Esophagus muscularis mucosa (tissue), 4 donors: Measurements from ENCODE around the gene DBH. TPM values are rescaled to one million over a fixed set of nuclear protein-coding genes. Genes with fewer than 3 reads are reported as not detected.

Experiments used
- DNase-seq: peaks from one replicate; pipeline ENCODE4 v3.0.0-alpha.2; 2017; ENCODE audit errors: extremely low spot score
- H3K27ac ChIP-seq, 4 donors: fragments of 200-600 bp; sonication (generic); replicated peaks in 1 of 4; 1 replicate in 3 of 4; 2 replicates in 1 of 4; pipeline ENCODE4 v1.5.1; 2016 to 2019; ENCODE audit warnings: mild to moderate bottlenecking in 1 of 4
- H3K27me3 ChIP-seq, 4 donors: fragments of 200-600 bp; sonication (generic); one replicate each; pipeline versions ENCODE4 v1.5.1 to v1.6.0; 2016 to 2019
- H3K36me3 ChIP-seq, 4 donors: fragments of 200-600 bp; sonication (generic); one replicate each; pipeline ENCODE4 v1.5.1; 2016 to 2019
- H3K4me1 ChIP-seq, 4 donors: fragments of 200-600 bp; sonication (generic); one replicate each; pipeline ENCODE4 v1.5.1; 2016 to 2019
- H3K4me3 ChIP-seq, 4 donors: fragments of 200-600 bp; sonication (generic); 1 replicate in 2 of 4; 2 replicates in 2 of 4; pipeline ENCODE4 v1.5.1; 2016 to 2019; ENCODE audit warnings: mild to moderate bottlenecking in 4 of 4, moderate library complexity in 1 of 4
- H3K9me3 ChIP-seq, 4 donors: fragments of 200-600 bp; sonication (generic); 1 replicate in 3 of 4; 2 replicates in 1 of 4; pipeline ENCODE4 v1.5.1; 2016 to 2019
- CTCF ChIP-seq, 3 experiments: fragments of 200-600 bp in 2 of 3; fragments of 450-650 bp in 1 of 3; sonication (generic) in 2 of 3; IDR thresholded peaks; one replicate each; pipeline ENCODE4 v1.5.1; 2017 to 2019; ENCODE audit warnings: antibody characterized with exemption in 3 of 3, mild to moderate bottlenecking in 2 of 3, moderate library complexity in 1 of 3
- EP300 ChIP-seq: sonication (generic); formaldehyde crosslinking; IDR thresholded peaks from one replicate; pipeline ENCODE4 v1.6.1; 2017; ENCODE audit warnings: antibody characterized with exemption
- POLR2A ChIP-seq: fragments of 450-650 bp; IDR thresholded peaks from one replicate; pipeline ENCODE4 v1.6.1; 2017; ENCODE audit warnings: antibody characterized with exemption, moderate library complexity, mild to moderate bottlenecking, low read depth
- POLR2AphosphoS5 ChIP-seq, 2 donors: sonication (generic); formaldehyde crosslinking; IDR thresholded peaks; one replicate each; pipeline ENCODE4 v1.6.1; 2017; ENCODE audit warnings: antibody characterized with exemption in 2 of 2
- WGBS: methylation state at CpG from one replicate; pipeline ENCODE4 v1.1.5; 2018; 5-methylcytosine and 5-hydroxymethylcytosine counted together
- intact Hi-C: fragments of 100-400 bp; cut with DNase I; formaldehyde crosslinking; loops from one replicate; pipeline ENCODE4 v1.15.1; 2023
- total RNA-seq, 4 donors: library from RNA; depleted of rRNA; stranded (reverse); fragments of >200 nt; gene quantifications; one replicate each; pipeline versions ENCODE4 v1.1.0 to v1.2.1, GENCODE V29; 2016

DBH gene
- total RNA-seq, 4 donors from 2014 or later, result 0.06 TPM; not detected in 3

GRCh38 chr9:133689151-133689763, 53.1 kb downstream of the DBH start:
- Histone ChIP-seq H3K4me3 (no peak overlapping the region), H3K27me3 (peaks cover 0 to 11% (median 0%) of the 10 kb centered on the region in 4 donors), H3K27ac (no peak overlapping the region), H3K36me3 (no peaks in the 10 kb centered on the region), H3K9me3 (no peaks in the 10 kb centered on the region), H3K4me1 (peaks cover 0 to 6% (median 3%) of the 10 kb centered on the region in 4 donors)
- DNase-seq, result no peak
- TF ChIP-seq CTCF (IDR thresholded peaks at IDR 0.05) (no peak), EP300 (no peak), POLR2AphosphoS5 (IDR thresholded peaks at IDR 0.05) (no peak), POLR2A (no peak)
- intact Hi-C loops, result no loop called here
- WGBS, result 87% methylated on average over 10 of the region's 10 CpGs

GRCh38 chr9:133690081-133690561, 54.0 kb downstream of the DBH start:
- H3K27ac ChIP-seq, result no peak overlapping the region
- peaks cover 0 to 13% (median 0%) of the 10 kb centered on the region in 4 donors for H3K27me3 ChIP-seq
- H3K36me3 ChIP-seq, result no peaks in the 10 kb centered on the region
- 90% methylated on average over 9 of the region's 11 CpGs for WGBS
- H3K9me3 ChIP-seq, result no peaks in the 10 kb centered on the region
- no peaks in the 10 kb centered on the region for H3K4me1 ChIP-seq
- TF ChIP-seq POLR2A, result no peak
- TF ChIP-seq CTCF (IDR thresholded peaks at IDR 0.05), result no peak
- no peak for TF ChIP-seq EP300
- TF ChIP-seq POLR2AphosphoS5 (IDR thresholded peaks at IDR 0.05), result no peak
- intact Hi-C loops, result no loop called here
- DNase-seq, result no peak
- H3K4me3 ChIP-seq, result no peak overlapping the region

GRCh38 chr9:133691191-133691590, 55.0 kb downstream of the DBH start:
- intact Hi-C loops, result no loop called here
- H3K36me3 ChIP-seq, result no peaks in the 10 kb centered on the region
- WGBS, result 71% methylated on average over 2 of the region's 4 CpGs
- TF ChIP-seq CTCF (IDR thresholded peaks at IDR 0.05) (no peak), EP300 (no peak), POLR2A (no peak), POLR2AphosphoS5 (IDR thresholded peaks at IDR 0.05) (no peak)
- no peaks in the 10 kb centered on the region for H3K4me1 ChIP-seq
- H3K27ac ChIP-seq, result no peak overlapping the region
- H3K27me3 ChIP-seq, result peaks cover 0 to 13% (median 0%) of the 10 kb centered on the region in 4 donors
- H3K4me3 ChIP-seq, result no peak overlapping the region
- DNase-seq, result no peak
- no peaks in the 10 kb centered on the region for H3K9me3 ChIP-seq

GRCh38 chr9:133691626-133692363, 55.6 kb downstream of the DBH start:
- WGBS, result 87% methylated on average over 17 of the region's 19 CpGs
- no peak overlapping the region for H3K27ac ChIP-seq
- H3K36me3 ChIP-seq, result no peaks in the 10 kb centered on the region
- no peak overlapping the region for H3K4me3 ChIP-seq
- no peaks in the 10 kb centered on the region for H3K9me3 ChIP-seq
- H3K4me1 ChIP-seq, result no peaks in the 10 kb centered on the region
- DNase-seq, result no peak
- intact Hi-C loops, result no loop called here
- TF ChIP-seq POLR2A, result no peak
- no peak for TF ChIP-seq CTCF (IDR thresholded peaks at IDR 0.05)
- no peak for TF ChIP-seq EP300
- no peak for TF ChIP-seq POLR2AphosphoS5 (IDR thresholded peaks at IDR 0.05)
- peaks cover 0 to 13% (median 0%) of the 10 kb centered on the region in 4 donors for H3K27me3 ChIP-seq
